Neural cell (in vitro differentiated cells): ENCODE measurements around the gene KCNK17.

Experiments used
- CTCF ChIP-seq: fragments of 450-650 bp; IDR thresholded peaks from 2 replicates; pipeline ENCODE4 v1.5.1; 2014; ENCODE audit warnings: antibody characterized with exemption, mild to moderate bottlenecking, moderate library complexity; ENCODE audit not compliant: poor library complexity, severe bottlenecking
- EP300 ChIP-seq: fragments of 450-650 bp; conservative IDR thresholded peaks from 2 replicates; pipeline ENCODE4 v1.6.1; 2014; ENCODE audit warnings: antibody characterized with exemption, mild to moderate bottlenecking, moderate library complexity; ENCODE audit not compliant: poor library complexity, severe bottlenecking
- EZH2 ChIP-seq: fragments of 200-600, 300-800 bp; shearing (Covaris generic), sonication (generic); IDR thresholded peaks from 2 replicates; pipeline ENCODE4 v1.6.1; 2014; ENCODE audit warnings: antibody characterized with exemption, low read length, borderline replicate concordance, mild to moderate bottlenecking; ENCODE audit not compliant: insufficient read depth, poor library complexity, severe bottlenecking
- MXI1 ChIP-seq: fragments of 450-650 bp; conservative IDR thresholded peaks from 2 replicates; pipeline ENCODE4 v1.6.1; 2014; ENCODE audit warnings: antibody characterized with exemption, mild to moderate bottlenecking; ENCODE audit not compliant: poor library complexity, severe bottlenecking
- POLR2AphosphoS5 ChIP-seq: IDR thresholded peaks from 2 replicates; pipeline ENCODE4 v1.6.1; 2012
- RAD21 ChIP-seq: fragments of 450-650 bp; conservative IDR thresholded peaks from 2 replicates; pipeline ENCODE4 v1.6.1; 2014; ENCODE audit warnings: antibody characterized with exemption, mild to moderate bottlenecking, moderate library complexity

GRCh38 chr6:39303425-39304153 lies 10.6 kb downstream of the KCNK17 start:
- TF ChIP-seq CTCF (no peak), RAD21 (no peak), EZH2 (no peak), MXI1 (no peak), POLR2AphosphoS5 (no peak), EP300 (no peak)
